Measurements from ENCODE around the gene CD63.

- TF ChIP-seq ETV6 (CRISPR knock-in tag; conservative IDR thresholded peaks at IDR 0.05) (no peak), TBL1XR1 (IDR thresholded peaks at IDR 0.05; ENCODE audit: borderline replicate concordance, low read length, partially characterized antibody) (no peak)
Observed at GRCh38 chr12:55771736-55772135, 42.9 kb upstream of the CD63 start.

All from HepG2 (cell line).